Epithelial cell of proximal tubule (primary cell): ENCODE results near the gene SMS. TPM values are rescaled to one million over a fixed set of nuclear protein-coding genes. Genes with fewer than 3 reads are reported as not detected.

Experiments used
- DNase-seq: peaks from one replicate; pipeline ENCODE4 v3.0.0-alpha.2; 2011; ENCODE audit warnings: low read depth
- H3K4me3 ChIP-seq: 2 replicates; pipeline ENCODE4 v1.5.1; 2011; ENCODE audit warnings: low read depth, mild to moderate bottlenecking, low read length
- total RNA-seq: library from RNA; depleted of rRNA; stranded (reverse); fragments of >200 nt; gene quantifications from 2 replicates; pipeline ENCODE4 v1.2.3, GENCODE V29; 2015
- TF ChIP-seq, protein P1 (sequence below): conservative IDR thresholded peaks from 2 replicates; pipeline ENCODE4 v1.5.1; 2012; ENCODE audit warnings: low read depth, mild to moderate bottlenecking, low read length

Gene SMS
- total RNA-seq, 1 donor from 2014 or later, result 326 TPM

DNA sequence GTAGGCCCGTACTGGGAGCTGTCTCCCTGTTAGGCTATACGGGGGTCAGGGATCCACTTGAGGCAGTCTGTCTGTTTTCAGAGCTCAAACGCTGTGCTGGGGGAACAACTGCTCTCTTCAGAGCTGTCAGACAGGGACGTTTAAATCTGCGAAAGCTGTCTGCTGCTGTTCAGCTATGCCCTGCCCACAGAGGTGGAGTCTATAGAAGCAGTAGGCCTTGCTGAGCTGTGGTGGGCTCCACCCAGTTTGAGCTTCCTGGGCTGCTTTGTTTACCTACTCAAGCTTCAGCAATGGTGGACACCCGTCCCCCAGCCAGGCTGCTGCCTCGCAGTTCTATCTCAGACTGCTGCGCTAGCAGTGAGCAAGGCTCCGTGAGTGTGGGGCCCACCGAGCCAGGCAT is 64.4 kb downstream of the SMS start:
- TF ChIP-seq, protein P1, sequence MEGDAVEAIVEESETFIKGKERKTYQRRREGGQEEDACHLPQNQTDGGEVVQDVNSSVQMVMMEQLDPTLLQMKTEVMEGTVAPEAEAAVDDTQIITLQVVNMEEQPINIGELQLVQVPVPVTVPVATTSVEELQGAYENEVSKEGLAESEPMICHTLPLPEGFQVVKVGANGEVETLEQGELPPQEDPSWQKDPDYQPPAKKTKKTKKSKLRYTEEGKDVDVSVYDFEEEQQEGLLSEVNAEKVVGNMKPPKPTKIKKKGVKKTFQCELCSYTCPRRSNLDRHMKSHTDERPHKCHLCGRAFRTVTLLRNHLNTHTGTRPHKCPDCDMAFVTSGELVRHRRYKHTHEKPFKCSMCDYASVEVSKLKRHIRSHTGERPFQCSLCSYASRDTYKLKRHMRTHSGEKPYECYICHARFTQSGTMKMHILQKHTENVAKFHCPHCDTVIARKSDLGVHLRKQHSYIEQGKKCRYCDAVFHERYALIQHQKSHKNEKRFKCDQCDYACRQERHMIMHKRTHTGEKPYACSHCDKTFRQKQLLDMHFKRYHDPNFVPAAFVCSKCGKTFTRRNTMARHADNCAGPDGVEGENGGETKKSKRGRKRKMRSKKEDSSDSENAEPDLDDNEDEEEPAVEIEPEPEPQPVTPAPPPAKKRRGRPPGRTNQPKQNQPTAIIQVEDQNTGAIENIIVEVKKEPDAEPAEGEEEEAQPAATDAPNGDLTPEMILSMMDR, result no peak
- H3K4me3 ChIP-seq, result no peak overlapping the region
- DNase-seq, result no peak

DNA sequence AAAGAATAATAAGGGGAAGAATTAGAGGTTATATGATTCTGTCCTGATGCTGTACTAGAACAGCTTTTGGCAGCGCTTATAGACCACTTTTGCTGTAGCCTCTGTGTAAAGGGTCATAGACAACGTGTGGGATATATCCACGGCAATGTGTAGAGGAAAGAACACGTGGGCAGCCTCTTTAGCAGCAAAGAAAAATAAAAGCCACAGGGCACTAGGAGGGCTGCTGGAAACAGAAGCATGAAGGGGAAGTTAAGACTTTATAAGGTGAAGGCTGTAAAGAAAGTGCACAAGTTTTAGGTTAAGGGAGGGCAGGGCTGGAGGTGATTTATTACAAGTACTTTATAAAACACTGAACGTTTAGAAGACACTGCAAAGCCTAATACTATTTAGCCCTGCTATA is 71.5 kb downstream of the SMS start:
- no peak for DNase-seq
- no peak overlapping the region for H3K4me3 ChIP-seq
- TF ChIP-seq, protein P1, result no peak

- TF ChIP-seq, protein P1, result no peak
- DNase-seq, result no peak
- no peak overlapping the region for H3K4me3 ChIP-seq
These were observed 72.4 kb downstream of the SMS start for GRCh38 chrX:22012931-22013330.

- no peak overlapping the region for H3K4me3 ChIP-seq
- no peak for DNase-seq
- TF ChIP-seq, protein P1, result no peak
These were observed 74.7 kb downstream of the SMS start for GRCh38 chrX:22015139-22015750.

- no peak for DNase-seq
- TF ChIP-seq, protein P1, result no peak
- H3K4me3 ChIP-seq, result no peak overlapping the region
These were observed 81.3 kb downstream of the SMS start for GRCh38 chrX:22021751-22022324.

GRCh38 chrX:22024577-22024976 is 84.1 kb downstream of the SMS start:
- DNase-seq, result no peak
- H3K4me3 ChIP-seq, result no peak overlapping the region
- TF ChIP-seq, protein P1, result no peak

GRCh38 chrX:22025751-22026150 is 85.2 kb downstream of the SMS start:
- TF ChIP-seq, protein P1, result no peak
- no peak overlapping the region for H3K4me3 ChIP-seq
- no peak for DNase-seq
